Measurements from ENCODE around the gene GRM7. TPM values are rescaled to one million over a fixed set of nuclear protein-coding genes. Genes with fewer than 3 reads are reported as not detected.

The GRM7 gene
- polyA plus RNA-seq, 3 donors: not detected

- peaks cover 9% of the 10 kb centered on the region for H3K4me1 Mint-ChIP-seq
- intact Hi-C loops (cut with micrococcal nuclease): no loop called here
- H3K36me3 ChIP-seq (replicated peaks in 1 of 2; ENCODE audit: control insufficient read depth in 1 of 2, insufficient read depth in 2 of 2, low read length in 2 of 2): no peaks in the 10 kb centered on the region
- H3K27me3 ChIP-seq (ENCODE audit: control insufficient read depth in 2 of 2, insufficient read depth in 2 of 2, low read length in 2 of 2): no peaks in the 10 kb centered on the region
- WGBS (ENCODE audit: insufficient coverage): 0% methylated on average over 3 of the region's 3 CpGs
- no peak for DNase-seq
- H3K9me3 ChIP-seq (replicated peaks in 1 of 2; ENCODE audit: control insufficient read depth in 1 of 2, insufficient read depth in 1 of 2, low read length in 2 of 2): peaks cover 0 to 3% of the 10 kb centered on the region in 2 donors
- H3K4me3 Mint-ChIP-seq: no peak overlapping the region
- H3K27ac Mint-ChIP-seq: no peak overlapping the region
- no peaks in the 10 kb centered on the region for H3K79me2 ChIP-seq (ENCODE audit: insufficient read depth, low read length)
- H3K4me2 ChIP-seq (replicated peaks; ENCODE audit: extremely low read depth, low read length, poor library complexity, severe bottlenecking): no peak overlapping the region
- H3K36me3 Mint-ChIP-seq: no peaks in the 10 kb centered on the region
- peaks cover 0 to 7% (median 3%) of the 10 kb centered on the region in 7 donors for H3K9me3 Mint-ChIP-seq
- no peaks in the 10 kb centered on the region for H3K4me1 ChIP-seq (ENCODE audit: control insufficient read depth in 1 of 2, insufficient read depth in 2 of 2, low read length in 2 of 2)
- H2AFZ ChIP-seq (ENCODE audit: insufficient read depth, low read depth, low read length, poor library complexity, severe bottlenecking): no peak overlapping the region
- no peak overlapping the region for H3K27ac ChIP-seq (ENCODE audit: low read depth in 1 of 2, low read length in 2 of 2)
- no peak overlapping the region for H3K9ac ChIP-seq (ENCODE audit: insufficient read depth, low read length, poor library complexity, severe bottlenecking)
- H3K27me3 Mint-ChIP-seq (ENCODE audit: low read depth in 3 of 3): peaks cover 0 to 1% (median 0%) of the 10 kb centered on the region in 3 donors
- TF ChIP-seq, protein P1, sequence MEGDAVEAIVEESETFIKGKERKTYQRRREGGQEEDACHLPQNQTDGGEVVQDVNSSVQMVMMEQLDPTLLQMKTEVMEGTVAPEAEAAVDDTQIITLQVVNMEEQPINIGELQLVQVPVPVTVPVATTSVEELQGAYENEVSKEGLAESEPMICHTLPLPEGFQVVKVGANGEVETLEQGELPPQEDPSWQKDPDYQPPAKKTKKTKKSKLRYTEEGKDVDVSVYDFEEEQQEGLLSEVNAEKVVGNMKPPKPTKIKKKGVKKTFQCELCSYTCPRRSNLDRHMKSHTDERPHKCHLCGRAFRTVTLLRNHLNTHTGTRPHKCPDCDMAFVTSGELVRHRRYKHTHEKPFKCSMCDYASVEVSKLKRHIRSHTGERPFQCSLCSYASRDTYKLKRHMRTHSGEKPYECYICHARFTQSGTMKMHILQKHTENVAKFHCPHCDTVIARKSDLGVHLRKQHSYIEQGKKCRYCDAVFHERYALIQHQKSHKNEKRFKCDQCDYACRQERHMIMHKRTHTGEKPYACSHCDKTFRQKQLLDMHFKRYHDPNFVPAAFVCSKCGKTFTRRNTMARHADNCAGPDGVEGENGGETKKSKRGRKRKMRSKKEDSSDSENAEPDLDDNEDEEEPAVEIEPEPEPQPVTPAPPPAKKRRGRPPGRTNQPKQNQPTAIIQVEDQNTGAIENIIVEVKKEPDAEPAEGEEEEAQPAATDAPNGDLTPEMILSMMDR (IDR thresholded peaks at IDR 0.05): no peak
- H3K4me3 ChIP-seq (replicated peaks in 1 of 3; ENCODE audit: low read depth in 2 of 3, low read length in 3 of 3): no peak overlapping the region
- no peaks in the 10 kb centered on the region for H4K20me1 ChIP-seq (ENCODE audit: insufficient read depth, low read length)
Observed at GRCh38 chr3:7309641-7310102, 448.8 kb downstream of the GRM7 start.

DNA sequence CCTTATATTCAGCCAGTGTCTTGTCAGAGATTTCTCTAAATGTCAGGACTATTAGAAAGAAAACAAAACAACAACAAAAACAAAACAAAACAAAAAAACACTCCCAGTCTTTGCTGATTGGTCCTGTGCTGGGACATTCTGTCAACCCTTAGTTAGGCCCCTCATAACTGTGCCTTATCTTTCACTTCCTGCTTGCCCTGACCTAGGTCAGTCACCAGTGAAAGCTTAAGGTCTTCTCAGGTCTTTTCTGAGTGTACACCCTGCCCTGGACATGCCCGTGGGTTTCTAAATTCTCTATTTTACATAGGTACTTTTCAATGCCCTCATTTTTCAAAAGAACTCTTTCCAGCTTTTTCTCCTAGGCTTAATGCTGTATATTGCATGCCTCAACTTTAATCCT, 454.1 kb downstream of the GRM7 start:
- H3K27ac Mint-ChIP-seq: no peak overlapping the region
- WGBS (ENCODE audit: insufficient coverage): 83% methylated on average over 1 of the region's 1 CpG
- H3K4me3 Mint-ChIP-seq: no peak overlapping the region

More for the DNA sequence above, 454.1 kb downstream of the GRM7 start:
- Histone ChIP-seq H3K4me3 (replicated peaks in 1 of 3; ENCODE audit: low read depth in 2 of 3, low read length in 3 of 3) (no peak overlapping the region), H4K20me1 (ENCODE audit: insufficient read depth, low read length) (no peaks in the 10 kb centered on the region), H3K79me2 (ENCODE audit: insufficient read depth, low read length) (no peaks in the 10 kb centered on the region), H3K36me3 (replicated peaks in 1 of 2; ENCODE audit: control insufficient read depth in 1 of 2, insufficient read depth in 2 of 2, low read length in 2 of 2) (no peaks in the 10 kb centered on the region), H3K27ac (ENCODE audit: low read depth in 1 of 2, low read length in 2 of 2) (no peak overlapping the region), H3K4me1 (ENCODE audit: control insufficient read depth in 1 of 2, insufficient read depth in 2 of 2, low read length in 2 of 2) (no peaks in the 10 kb centered on the region), H3K9ac (ENCODE audit: insufficient read depth, low read length, poor library complexity, severe bottlenecking) (no peak overlapping the region), H2AFZ (ENCODE audit: insufficient read depth, low read depth, low read length, poor library complexity, severe bottlenecking) (no peak overlapping the region), H3K9me3 (replicated peaks in 1 of 2; ENCODE audit: control insufficient read depth in 1 of 2, insufficient read depth in 1 of 2, low read length in 2 of 2) (no peaks in the 10 kb centered on the region), H3K27me3 (ENCODE audit: control insufficient read depth in 2 of 2, insufficient read depth in 2 of 2, low read length in 2 of 2) (no peaks in the 10 kb centered on the region), H3K4me2 (replicated peaks; ENCODE audit: extremely low read depth, low read length, poor library complexity, severe bottlenecking) (no peak overlapping the region)
- Mint-ChIP-seq H3K27me3 (ENCODE audit: low read depth in 3 of 3) (peaks cover 0 to 1% (median 0%) of the 10 kb centered on the region in 3 donors), H3K9me3 (peaks cover 0 to 13% (median 6%) of the 10 kb centered on the region in 7 donors), H3K4me1 (no peaks in the 10 kb centered on the region), H3K36me3 (no peaks in the 10 kb centered on the region)
- intact Hi-C loops (cut with micrococcal nuclease): no loop called here
- DNase-seq: no peak
- TF ChIP-seq, protein P1 (IDR thresholded peaks at IDR 0.05): no peak

Measured in CD14-positive monocyte (primary cell).